WTC11 (cell line): Measurements from ENCODE around the gene PABPC1L2A. TPM values are rescaled to one million over a fixed set of nuclear protein-coding genes. Genes with fewer than 3 reads are reported as not detected.
"Not testable (repeated sequence)": the region's sequence is repeated elsewhere in the genome, so short reads cannot be mapped to it uniquely, and the experiment has no call there.

Source experiments
- ATAC-seq: fragments of 200-7000 bp; cut with Tn5 transposase; 2 replicates; pipeline ENCODE4 v1.10.0; 2021; ENCODE audit warnings: mild to moderate bottlenecking, moderate library complexity
- Bru-seq: library from RNA; stranded (reverse); fragments of 400-500 nt; gene quantifications from one replicate; lab custom pipeline; 2021; lab: Mats Ljungman, UMichigan
- CTCF ChIA-PET: fragments of 300-600 bp; sonication (Branson Sonifier 250); formaldehyde crosslinking; loops from one replicate; lab custom pipeline; 2021; ENCODE audit warnings: antibody characterized with exemption; lab: Charles Lee
- POLR2A ChIA-PET: fragments of 350-600 bp; sonication (Branson Sonifier 250); formaldehyde crosslinking; loops from one replicate; lab custom pipeline; 2021; ENCODE audit warnings: antibody characterized with exemption; lab: Charles Lee
- DNase-seq: peaks from one replicate; pipeline ENCODE4 v3.0.0; 2021; ENCODE audit warnings: low spot score
- H3K27ac Mint-ChIP-seq: 2 replicates; pipeline ENCODE4 v1.8.0; 2021; ENCODE audit warnings: mixed read lengths
- H3K27me3 Mint-ChIP-seq: 2 replicates; pipeline ENCODE4 v1.8.0; 2021; ENCODE audit warnings: low read depth, mild to moderate bottlenecking, moderate library complexity, mixed read lengths
- H3K36me3 Mint-ChIP-seq: 2 replicates; pipeline ENCODE4 v1.8.0; 2021; ENCODE audit warnings: mixed read lengths
- H3K4me1 Mint-ChIP-seq: 2 replicates; pipeline ENCODE4 v1.8.0; 2022; ENCODE audit warnings: mixed read lengths
- H3K4me3 Mint-ChIP-seq: 2 replicates; pipeline ENCODE4 v1.8.0; 2021; ENCODE audit warnings: mild to moderate bottlenecking, moderate library complexity, mixed read lengths
- H3K9me3 Mint-ChIP-seq: 2 replicates; pipeline ENCODE4 v1.8.0; 2021; ENCODE audit warnings: mixed read lengths
- FOXK1 ChIP-seq: sonication (generic); formaldehyde crosslinking; IDR thresholded peaks from 2 replicates; pipeline ENCODE4 v1.8.0; 2022; ENCODE audit warnings: mild to moderate bottlenecking, moderate library complexity, missing genetic modification reagents
- NFYB ChIP-seq: sonication (generic); formaldehyde crosslinking; conservative IDR thresholded peaks from 2 replicates; pipeline ENCODE4 v1.8.0; 2022; ENCODE audit warnings: low read depth, missing genetic modification reagents
- NR1H2 ChIP-seq: sonication (generic); formaldehyde crosslinking; IDR thresholded peaks from 2 replicates; pipeline ENCODE4 v1.9.0; 2021; ENCODE audit warnings: mild to moderate bottlenecking, moderate library complexity, missing genetic modification reagents
- USF2 ChIP-seq: sonication (generic); formaldehyde crosslinking; IDR thresholded peaks from 2 replicates; pipeline ENCODE4 v1.8.1; 2023; ENCODE audit warnings: mild to moderate bottlenecking, missing genetic modification reagents, moderate library complexity
- long read RNA-seq, 3 experiments: library from RNA in 1 of 3; library from capped mRNA in 1 of 3; library from polyadenylated mRNA in 1 of 3; unstranded in 2 of 3; stranded (forward) in 1 of 3; transcript quantifications; one replicate each; pipeline ENCODE4 v2.0.0, GENCODE V29; 2021
- total RNA-seq: library from RNA; stranded (reverse); gene quantifications from 3 replicates; pipeline ENCODE4 v1.2.3, GENCODE V29; 2021

Gene PABPC1L2A
- total RNA-seq, result 0.39 to 1.1 TPM (median 0.83 TPM) in 3 replicates
- Bru-seq, nascent RNA, result percentile 44 among the genes with signal in this experiment
- long read RNA-seq, experiment 1, result 0 reads
- long read RNA-seq, experiment 2, partial matches to known transcripts, result 0 of 4 reads
- long read RNA-seq, experiment 2, other reads (novel, unspliced or antisense), result 1 of 4 reads
- long read RNA-seq, experiment 3, result 0 reads

GRCh38 chrX:73079024-73079562 lies at the start of gene PABPC1L2A:
Gene PABPC1L2A, minus strand, starts transcription at chrX:73079512. Its CDS starts 126 bp downstream, at chrX:73079386.
- H3K36me3 Mint-ChIP-seq, H3K4me3 Mint-ChIP-seq: not testable (repeated sequence)

GRCh38 chrX:73127700-73128241 lies 48.5 kb upstream of the PABPC1L2A start:
- peak; percentile 95 for ATAC-seq
- CTCF ChIA-PET, result interaction anchor here (1.1 kb wide), 1 partner anchor 87 kb away, joined by 3 read pairs; the partner anchor contains the start of gene NAP1L2

More at GRCh38 chrX:73079024-73079562, at the start of gene PABPC1L2A:
- peak; percentile 27 for ATAC-seq
- POLR2A ChIA-PET, DNase-seq, CTCF ChIA-PET, H3K4me1 Mint-ChIP-seq, H3K9me3 Mint-ChIP-seq, H3K27ac Mint-ChIP-seq: not testable (repeated sequence)
- H3K27me3 Mint-ChIP-seq, result peaks cover 32% of the 10 kb centered on the region

GRCh38 chrX:73126240-73126639 lies 46.9 kb upstream of the PABPC1L2A start:
- Mint-ChIP-seq H3K4me3 (no peak overlapping the region), H3K36me3 (no peaks in the 10 kb centered on the region; the same call in 1 of the 2 replicates), H3K27ac (no peak overlapping the region), H3K4me1 (peaks cover 6% of the 10 kb centered on the region), H3K27me3 (no peaks in the 10 kb centered on the region; the same call in 1 of the 2 replicates), H3K9me3 (peaks cover 4% of the 10 kb centered on the region; the same call in 1 of the 2 replicates)
- CTCF ChIA-PET, result no interaction called here
- ATAC-seq (no peak), DNase-seq (no peak)
- POLR2A ChIA-PET, result no interaction called here
- TF ChIP-seq FOXK1 (CRISPR knock-in tag), result no peak

More at GRCh38 chrX:73127700-73128241, 48.5 kb upstream of the PABPC1L2A start:
- H3K4me3 Mint-ChIP-seq, result peak overlapping the region; percentile 70
- peak; percentile 17 for DNase-seq
- H3K36me3 Mint-ChIP-seq, result no peaks in the 10 kb centered on the region; the same call in 1 of the 2 replicates
- TF ChIP-seq NR1H2 (CRISPR knock-in tag), result no peak
- no peak for TF ChIP-seq USF2 (CRISPR knock-in tag)
- peak; percentile 33; the same call in 1 of the 2 replicates for TF ChIP-seq NFYB
- H3K9me3 Mint-ChIP-seq, result peaks cover 4% of the 10 kb centered on the region; the same call in 1 of the 2 replicates
- H3K27me3 Mint-ChIP-seq, result no peaks in the 10 kb centered on the region
- peaks cover 6% of the 10 kb centered on the region for H3K4me1 Mint-ChIP-seq
- no peak overlapping the region for H3K27ac Mint-ChIP-seq
- POLR2A ChIA-PET, result no interaction called here

GRCh38 chrX:73099505-73099904 lies 20.2 kb upstream of the PABPC1L2A start:
- H3K4me3 Mint-ChIP-seq, H3K27me3 Mint-ChIP-seq, DNase-seq, H3K4me1 Mint-ChIP-seq, H3K27ac Mint-ChIP-seq, CTCF ChIA-PET, POLR2A ChIA-PET, ATAC-seq: not testable (repeated sequence)
- Mint-ChIP-seq H3K36me3 (peaks cover 24% of the 10 kb centered on the region), H3K9me3 (peaks cover 32% of the 10 kb centered on the region)

- ATAC-seq, H3K27me3 Mint-ChIP-seq: not testable (repeated sequence)
Measured at GRCh38 chrX:73086766-73087165, 7.5 kb upstream of the PABPC1L2A start.

GRCh38 chrX:73079884-73080283 lies 572 bp upstream of the PABPC1L2A start:
- H3K4me3 Mint-ChIP-seq, H3K9me3 Mint-ChIP-seq, ATAC-seq, H3K4me1 Mint-ChIP-seq, H3K36me3 Mint-ChIP-seq, CTCF ChIA-PET, POLR2A ChIA-PET, H3K27ac Mint-ChIP-seq, DNase-seq: not testable (repeated sequence)
- H3K27me3 Mint-ChIP-seq, result peaks cover 24% of the 10 kb centered on the region

More at GRCh38 chrX:73086766-73087165, 7.5 kb upstream of the PABPC1L2A start:
- POLR2A ChIA-PET, H3K36me3 Mint-ChIP-seq, DNase-seq, H3K4me1 Mint-ChIP-seq, CTCF ChIA-PET, H3K9me3 Mint-ChIP-seq, H3K27ac Mint-ChIP-seq, H3K4me3 Mint-ChIP-seq: not testable (repeated sequence)

GRCh38 chrX:73078597-73078996 lies 715 bp downstream of the PABPC1L2A start:
- POLR2A ChIA-PET, result not testable (repeated sequence)
- ATAC-seq, result peak; percentile 64

More at GRCh38 chrX:73078597-73078996, 715 bp downstream of the PABPC1L2A start:
- CTCF ChIA-PET, H3K36me3 Mint-ChIP-seq, H3K4me3 Mint-ChIP-seq, DNase-seq, H3K9me3 Mint-ChIP-seq, H3K4me1 Mint-ChIP-seq, H3K27ac Mint-ChIP-seq: not testable (repeated sequence)
- peaks cover 37% of the 10 kb centered on the region for H3K27me3 Mint-ChIP-seq
